Measurements from ENCODE around the gene BCL6. TPM values are rescaled to one million over a fixed set of nuclear protein-coding genes. Genes with fewer than 3 reads are reported as not detected.

The BCL6 gene
- total and polyA plus RNA-seq, 9 of the 15 experiments (the other 6 are each of a cell fraction or from before 2014, with no cell fraction given) = 0.08 to 3.5 (median 1.6) TPM

DNA sequence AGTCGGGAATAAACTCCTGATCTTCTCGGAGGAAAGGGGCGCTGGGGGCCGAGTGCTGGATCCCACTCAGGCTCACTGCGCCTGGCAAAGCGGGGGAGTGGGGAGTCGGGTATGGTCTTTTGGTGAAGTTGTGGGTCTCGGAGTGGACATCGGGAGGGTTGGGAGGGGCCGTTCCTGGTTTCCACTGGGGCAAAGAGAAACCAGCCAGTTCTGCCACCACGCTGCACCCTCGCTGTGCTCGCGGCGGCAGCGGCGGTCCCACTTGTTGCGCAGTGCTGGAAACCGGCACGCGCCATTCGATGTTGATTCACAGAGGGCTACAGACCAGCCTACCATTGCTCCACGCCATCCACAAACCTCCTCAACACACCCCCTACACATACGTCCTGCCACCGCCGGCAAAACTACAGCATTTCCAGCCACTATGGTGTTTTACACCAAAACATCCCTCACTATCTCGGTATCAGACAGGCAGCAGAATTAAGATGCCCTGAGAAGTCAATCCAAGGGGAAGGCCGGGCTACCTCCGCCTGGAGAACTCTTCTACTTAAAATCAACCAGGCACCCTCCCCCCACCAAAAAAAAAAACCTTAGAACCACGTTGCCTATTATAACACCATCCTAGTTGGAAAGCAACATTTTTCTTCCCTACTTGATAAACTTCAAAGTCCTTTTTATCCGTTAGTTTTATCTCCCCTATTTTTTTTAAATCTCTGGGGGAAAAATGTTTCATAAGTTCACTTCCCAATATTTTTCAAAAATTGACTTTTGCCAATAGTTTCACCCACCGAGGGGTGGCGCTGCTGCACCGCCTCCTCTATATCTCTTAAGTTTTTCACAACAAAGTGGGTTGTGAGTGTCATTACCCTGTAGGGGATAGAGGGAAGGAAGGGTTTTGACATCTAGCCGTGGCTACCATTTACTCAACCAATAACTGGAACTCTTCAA lies 3.6 kb downstream of the BCL6 start (continued):
- peak; percentile 46; the same call in 1 of the 2 replicates for TF ChIP-seq ZBTB33 (CRISPR knock-in tag; IDR thresholded peaks at IDR 0.05)
- TF ChIP-seq, protein P1, sequence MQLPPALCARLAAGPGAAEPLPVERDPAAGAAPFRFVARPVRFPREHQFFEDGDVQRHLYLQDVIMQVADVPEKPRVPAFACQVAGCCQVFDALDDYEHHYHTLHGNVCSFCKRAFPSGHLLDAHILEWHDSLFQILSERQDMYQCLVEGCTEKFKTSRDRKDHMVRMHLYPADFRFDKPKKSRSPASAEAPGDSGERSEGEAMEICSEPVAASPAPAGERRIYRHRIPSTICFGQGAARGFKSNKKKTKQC (CRISPR knock-in tag; IDR thresholded peaks at IDR 0.05) = no peak
- no peak for TF ChIP-seq GATA2 (CRISPR knock-in tag; IDR thresholded peaks at IDR 0.05)
- no peak for TF ChIP-seq LEF1 (IDR thresholded peaks at IDR 0.05)
- no peak for TF ChIP-seq ADNP (tag; IDR thresholded peaks at IDR 0.05)
- TF ChIP-seq, protein P2, sequence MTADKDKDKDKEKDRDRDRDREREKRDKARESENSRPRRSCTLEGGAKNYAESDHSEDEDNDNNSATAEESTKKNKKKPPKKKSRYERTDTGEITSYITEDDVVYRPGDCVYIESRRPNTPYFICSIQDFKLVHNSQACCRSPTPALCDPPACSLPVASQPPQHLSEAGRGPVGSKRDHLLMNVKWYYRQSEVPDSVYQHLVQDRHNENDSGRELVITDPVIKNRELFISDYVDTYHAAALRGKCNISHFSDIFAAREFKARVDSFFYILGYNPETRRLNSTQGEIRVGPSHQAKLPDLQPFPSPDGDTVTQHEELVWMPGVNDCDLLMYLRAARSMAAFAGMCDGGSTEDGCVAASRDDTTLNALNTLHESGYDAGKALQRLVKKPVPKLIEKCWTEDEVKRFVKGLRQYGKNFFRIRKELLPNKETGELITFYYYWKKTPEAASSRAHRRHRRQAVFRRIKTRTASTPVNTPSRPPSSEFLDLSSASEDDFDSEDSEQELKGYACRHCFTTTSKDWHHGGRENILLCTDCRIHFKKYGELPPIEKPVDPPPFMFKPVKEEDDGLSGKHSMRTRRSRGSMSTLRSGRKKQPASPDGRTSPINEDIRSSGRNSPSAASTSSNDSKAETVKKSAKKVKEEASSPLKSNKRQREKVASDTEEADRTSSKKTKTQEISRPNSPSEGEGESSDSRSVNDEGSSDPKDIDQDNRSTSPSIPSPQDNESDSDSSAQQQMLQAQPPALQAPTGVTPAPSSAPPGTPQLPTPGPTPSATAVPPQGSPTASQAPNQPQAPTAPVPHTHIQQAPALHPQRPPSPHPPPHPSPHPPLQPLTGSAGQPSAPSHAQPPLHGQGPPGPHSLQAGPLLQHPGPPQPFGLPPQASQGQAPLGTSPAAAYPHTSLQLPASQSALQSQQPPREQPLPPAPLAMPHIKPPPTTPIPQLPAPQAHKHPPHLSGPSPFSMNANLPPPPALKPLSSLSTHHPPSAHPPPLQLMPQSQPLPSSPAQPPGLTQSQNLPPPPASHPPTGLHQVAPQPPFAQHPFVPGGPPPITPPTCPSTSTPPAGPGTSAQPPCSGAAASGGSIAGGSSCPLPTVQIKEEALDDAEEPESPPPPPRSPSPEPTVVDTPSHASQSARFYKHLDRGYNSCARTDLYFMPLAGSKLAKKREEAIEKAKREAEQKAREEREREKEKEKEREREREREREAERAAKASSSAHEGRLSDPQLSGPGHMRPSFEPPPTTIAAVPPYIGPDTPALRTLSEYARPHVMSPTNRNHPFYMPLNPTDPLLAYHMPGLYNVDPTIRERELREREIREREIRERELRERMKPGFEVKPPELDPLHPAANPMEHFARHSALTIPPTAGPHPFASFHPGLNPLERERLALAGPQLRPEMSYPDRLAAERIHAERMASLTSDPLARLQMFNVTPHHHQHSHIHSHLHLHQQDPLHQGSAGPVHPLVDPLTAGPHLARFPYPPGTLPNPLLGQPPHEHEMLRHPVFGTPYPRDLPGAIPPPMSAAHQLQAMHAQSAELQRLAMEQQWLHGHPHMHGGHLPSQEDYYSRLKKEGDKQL (CRISPR knock-in tag; IDR thresholded peaks at IDR 0.05; ENCODE audit: borderline replicate concordance) = no peak
- TF ChIP-seq ZNF431 (CRISPR knock-in tag; IDR thresholded peaks at IDR 0.05) = no peak
- TF ChIP-seq SIRT6 (IDR thresholded peaks at IDR 0.05; ENCODE audit: low read depth, low read length) = no peak
- TF ChIP-seq ZNF668 (CRISPR knock-in tag; IDR thresholded peaks at IDR 0.05) = no peak
- TF ChIP-seq TEAD1 (CRISPR knock-in tag; IDR thresholded peaks at IDR 0.05) = no peak
- no peak for TF ChIP-seq LARP7 (IDR thresholded peaks at IDR 0.05)
- TF ChIP-seq NR2C1 (IDR thresholded peaks at IDR 0.05) = no peak
- no peak for TF ChIP-seq NR2C1 (tag; IDR thresholded peaks at IDR 0.05)
- peak; percentile 15 for TF ChIP-seq TBP (optimal IDR thresholded peaks at IDR 0.05; ENCODE audit: low read depth, low read length)
- no peak for TF ChIP-seq BDP1 (IDR thresholded peaks at IDR 0.05; ENCODE audit: insufficient read depth, insufficient read length)
- no peak for TF ChIP-seq THAP12 (CRISPR knock-in tag; IDR thresholded peaks at IDR 0.05)
- no peak for TF ChIP-seq PHF21A (IDR thresholded peaks at IDR 0.05; ENCODE audit: borderline replicate concordance, low read depth)
